H1 (cell line): ENCODE measurements around the gene ZBTB20.

Experiments used
- EP300 ChIP-seq, 2 experiments: IDR thresholded peaks; 1 replicate in 1 of 2; 2 replicates in 1 of 2; pipeline ENCODE4 v1.6.1; 2011 to 2012; ENCODE audit warnings: low read depth in 2 of 2, low read length in 2 of 2, mild to moderate bottlenecking in 2 of 2, borderline replicate concordance in 1 of 2, inconsistent platforms in 1 of 2, moderate library complexity in 1 of 2
- EZH2 ChIP-seq: fragments of 200-600 bp; sonication (generic); IDR thresholded peaks from 2 replicates; pipeline ENCODE4 v1.7.1; 2012; ENCODE audit warnings: low read depth, mild to moderate bottlenecking, moderate library complexity, low read length, inconsistent platforms; ENCODE audit not compliant: severe bottlenecking
- GABPA ChIP-seq: IDR thresholded peaks from 2 replicates; pipeline ENCODE4 v1.6.1; 2011; ENCODE audit warnings: mild to moderate bottlenecking, low read length, moderate library complexity, borderline replicate concordance; ENCODE audit not compliant: insufficient read depth
- NANOG ChIP-seq: IDR thresholded peaks from 2 replicates; pipeline ENCODE4 v1.6.1; 2011; ENCODE audit warnings: low read length, low read depth, mild to moderate bottlenecking, inconsistent platforms; ENCODE audit not compliant: insufficient read depth, poor library complexity, severe bottlenecking
- POLR2A ChIP-seq, 2 experiments: IDR thresholded peaks; 1 replicate in 1 of 2; 2 replicates in 1 of 2; pipeline ENCODE4 v1.6.1; 2011; ENCODE audit warnings: low read depth in 2 of 2, low read length in 2 of 2, mild to moderate bottlenecking in 2 of 2; ENCODE audit errors: control extremely low read depth in 1 of 2
- SP1 ChIP-seq: IDR thresholded peaks from 2 replicates; pipeline ENCODE4 v1.6.1; 2011; ENCODE audit warnings: low read depth, low read length
- SUZ12 ChIP-seq: fragments of 200-600 bp; sonication (generic); IDR thresholded peaks from 2 replicates; pipeline ENCODE4 v1.6.1; 2012; ENCODE audit warnings: mild to moderate bottlenecking, inconsistent platforms, low read length, moderate library complexity, mixed read lengths
- TF ChIP-seq, protein P1 (sequence below), 3 experiments: IDR thresholded peaks; 1 replicate in 2 of 3; 2 replicates in 1 of 3; pipeline versions ENCODE4 v1.5.1 to v1.6.1; 2011; ENCODE audit warnings: low read length in 3 of 3, mild to moderate bottlenecking in 3 of 3, inconsistent platforms in 2 of 3, low read depth in 1 of 3, moderate library complexity in 1 of 3; ENCODE audit not compliant: insufficient read depth in 1 of 3; ENCODE audit errors: control extremely low read depth in 1 of 3
- TF ChIP-seq, protein P2 (sequence below): IDR thresholded peaks from 2 replicates; pipeline ENCODE4 v1.6.1; 2012; ENCODE audit warnings: low read length, inconsistent platforms

DNA sequence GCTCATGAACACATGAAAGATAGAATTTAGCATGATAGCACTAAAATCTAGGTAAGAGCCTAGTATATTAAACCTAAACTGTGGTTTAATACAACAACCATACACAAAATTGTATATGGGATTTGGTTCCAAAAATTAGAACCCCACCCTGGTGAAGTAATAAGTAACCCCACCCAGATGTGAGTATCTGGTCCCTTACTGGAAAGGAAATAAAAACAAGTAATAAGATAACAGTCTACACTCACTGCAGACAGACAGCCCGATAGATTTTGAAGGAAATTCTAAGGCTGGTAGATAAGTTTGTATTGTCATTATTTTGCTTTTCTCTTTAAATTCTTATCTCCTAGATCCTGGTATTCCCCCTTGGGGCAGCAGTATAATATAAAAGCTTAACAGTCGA, 184.9 kb downstream of the ZBTB20 start:
- TF ChIP-seq SP1 (no peak), EZH2 (no peak), POLR2A (IDR thresholded peaks at IDR 0.05; ENCODE audit: control extremely low read depth in 1 of 2, low read depth in 2 of 2, low read length in 2 of 2) (no peak), NANOG (no peak), EP300 (IDR thresholded peaks at IDR 0.05; ENCODE audit: borderline replicate concordance in 1 of 2, low read depth in 2 of 2, low read length in 2 of 2) (no peak), GABPA (no peak), SUZ12 (no peak)
- TF ChIP-seq, protein P1, sequence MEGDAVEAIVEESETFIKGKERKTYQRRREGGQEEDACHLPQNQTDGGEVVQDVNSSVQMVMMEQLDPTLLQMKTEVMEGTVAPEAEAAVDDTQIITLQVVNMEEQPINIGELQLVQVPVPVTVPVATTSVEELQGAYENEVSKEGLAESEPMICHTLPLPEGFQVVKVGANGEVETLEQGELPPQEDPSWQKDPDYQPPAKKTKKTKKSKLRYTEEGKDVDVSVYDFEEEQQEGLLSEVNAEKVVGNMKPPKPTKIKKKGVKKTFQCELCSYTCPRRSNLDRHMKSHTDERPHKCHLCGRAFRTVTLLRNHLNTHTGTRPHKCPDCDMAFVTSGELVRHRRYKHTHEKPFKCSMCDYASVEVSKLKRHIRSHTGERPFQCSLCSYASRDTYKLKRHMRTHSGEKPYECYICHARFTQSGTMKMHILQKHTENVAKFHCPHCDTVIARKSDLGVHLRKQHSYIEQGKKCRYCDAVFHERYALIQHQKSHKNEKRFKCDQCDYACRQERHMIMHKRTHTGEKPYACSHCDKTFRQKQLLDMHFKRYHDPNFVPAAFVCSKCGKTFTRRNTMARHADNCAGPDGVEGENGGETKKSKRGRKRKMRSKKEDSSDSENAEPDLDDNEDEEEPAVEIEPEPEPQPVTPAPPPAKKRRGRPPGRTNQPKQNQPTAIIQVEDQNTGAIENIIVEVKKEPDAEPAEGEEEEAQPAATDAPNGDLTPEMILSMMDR (IDR thresholded peaks at IDR 0.05; ENCODE audit: control extremely low read depth in 1 of 3, insufficient read depth in 1 of 3, low read depth in 1 of 3, low read length in 3 of 3) = no peak
- TF ChIP-seq, protein P2, sequence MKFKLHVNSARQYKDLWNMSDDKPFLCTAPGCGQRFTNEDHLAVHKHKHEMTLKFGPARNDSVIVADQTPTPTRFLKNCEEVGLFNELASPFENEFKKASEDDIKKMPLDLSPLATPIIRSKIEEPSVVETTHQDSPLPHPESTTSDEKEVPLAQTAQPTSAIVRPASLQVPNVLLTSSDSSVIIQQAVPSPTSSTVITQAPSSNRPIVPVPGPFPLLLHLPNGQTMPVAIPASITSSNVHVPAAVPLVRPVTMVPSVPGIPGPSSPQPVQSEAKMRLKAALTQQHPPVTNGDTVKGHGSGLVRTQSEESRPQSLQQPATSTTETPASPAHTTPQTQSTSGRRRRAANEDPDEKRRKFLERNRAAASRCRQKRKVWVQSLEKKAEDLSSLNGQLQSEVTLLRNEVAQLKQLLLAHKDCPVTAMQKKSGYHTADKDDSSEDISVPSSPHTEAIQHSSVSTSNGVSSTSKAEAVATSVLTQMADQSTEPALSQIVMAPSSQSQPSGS = no peak
